ENCODE measurements around the gene FRMPD2.

DNA sequence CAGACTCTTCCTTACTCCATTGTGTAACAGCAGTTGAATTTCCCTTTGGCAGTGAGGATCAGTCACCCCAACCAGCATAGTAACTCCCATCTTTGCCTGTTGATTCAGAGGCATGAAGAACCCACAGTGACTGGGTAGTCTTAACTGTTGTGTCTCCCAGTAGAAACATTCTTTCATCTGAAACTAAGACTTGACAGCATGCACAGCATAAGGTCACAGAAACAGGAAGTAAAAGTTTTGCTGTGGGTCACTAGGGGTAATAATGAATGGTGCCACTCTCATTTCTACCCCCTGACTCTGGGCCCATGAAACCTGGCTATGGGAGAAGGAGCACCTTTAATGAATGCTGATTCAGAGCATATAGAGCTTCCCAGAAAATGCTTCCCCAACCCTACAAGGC is 8.3 kb upstream of the FRMPD2 start:
- TF ChIP-seq, protein P1, sequence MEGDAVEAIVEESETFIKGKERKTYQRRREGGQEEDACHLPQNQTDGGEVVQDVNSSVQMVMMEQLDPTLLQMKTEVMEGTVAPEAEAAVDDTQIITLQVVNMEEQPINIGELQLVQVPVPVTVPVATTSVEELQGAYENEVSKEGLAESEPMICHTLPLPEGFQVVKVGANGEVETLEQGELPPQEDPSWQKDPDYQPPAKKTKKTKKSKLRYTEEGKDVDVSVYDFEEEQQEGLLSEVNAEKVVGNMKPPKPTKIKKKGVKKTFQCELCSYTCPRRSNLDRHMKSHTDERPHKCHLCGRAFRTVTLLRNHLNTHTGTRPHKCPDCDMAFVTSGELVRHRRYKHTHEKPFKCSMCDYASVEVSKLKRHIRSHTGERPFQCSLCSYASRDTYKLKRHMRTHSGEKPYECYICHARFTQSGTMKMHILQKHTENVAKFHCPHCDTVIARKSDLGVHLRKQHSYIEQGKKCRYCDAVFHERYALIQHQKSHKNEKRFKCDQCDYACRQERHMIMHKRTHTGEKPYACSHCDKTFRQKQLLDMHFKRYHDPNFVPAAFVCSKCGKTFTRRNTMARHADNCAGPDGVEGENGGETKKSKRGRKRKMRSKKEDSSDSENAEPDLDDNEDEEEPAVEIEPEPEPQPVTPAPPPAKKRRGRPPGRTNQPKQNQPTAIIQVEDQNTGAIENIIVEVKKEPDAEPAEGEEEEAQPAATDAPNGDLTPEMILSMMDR (IDR thresholded peaks at IDR 0.05; ENCODE audit: extremely low read depth in 1 of 2, insufficient read depth in 1 of 2, low read depth in 1 of 2, low read length in 2 of 2): no peak
- TF ChIP-seq POLR2A (IDR thresholded peaks at IDR 0.05; ENCODE audit: low read depth, low read length) (no peak), EZH2 (IDR thresholded peaks at IDR 0.05; ENCODE audit: borderline replicate concordance, low read depth, low read length, severe bottlenecking) (no peak), JUN (IDR thresholded peaks at IDR 0.05; ENCODE audit: borderline replicate concordance, insufficient read depth, insufficient read length, low read depth) (no peak), MYC (IDR thresholded peaks at IDR 0.05; ENCODE audit: low read depth, low read length) (no peak), POLR2AphosphoS5 (IDR thresholded peaks at IDR 0.05; ENCODE audit: insufficient read depth, low read depth, low read length) (no peak), FOS (IDR thresholded peaks at IDR 0.05; ENCODE audit: borderline replicate concordance, insufficient read depth, low read length) (no peak)
- TF ChIP-seq, protein P2, sequence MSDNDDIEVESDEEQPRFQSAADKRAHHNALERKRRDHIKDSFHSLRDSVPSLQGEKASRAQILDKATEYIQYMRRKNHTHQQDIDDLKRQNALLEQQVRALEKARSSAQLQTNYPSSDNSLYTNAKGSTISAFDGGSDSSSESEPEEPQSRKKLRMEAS (IDR thresholded peaks at IDR 0.05; ENCODE audit: insufficient read depth, insufficient read length): no peak

Data from endothelial cell of umbilical vein (primary cell).